ENCODE data around the gene NPIPA5. TPM values are rescaled to one million over a fixed set of nuclear protein-coding genes. Genes with fewer than 3 reads are reported as not detected.
"Not testable (repeated sequence)": the region's sequence is repeated elsewhere in the genome, so short reads cannot be mapped to it uniquely, and the experiment has no call there.

NPIPA5 gene
- polyA plus RNA-seq (2012; ENCODE audit: insufficient read depth, insufficient read length), result 13.0 TPM

DNA sequence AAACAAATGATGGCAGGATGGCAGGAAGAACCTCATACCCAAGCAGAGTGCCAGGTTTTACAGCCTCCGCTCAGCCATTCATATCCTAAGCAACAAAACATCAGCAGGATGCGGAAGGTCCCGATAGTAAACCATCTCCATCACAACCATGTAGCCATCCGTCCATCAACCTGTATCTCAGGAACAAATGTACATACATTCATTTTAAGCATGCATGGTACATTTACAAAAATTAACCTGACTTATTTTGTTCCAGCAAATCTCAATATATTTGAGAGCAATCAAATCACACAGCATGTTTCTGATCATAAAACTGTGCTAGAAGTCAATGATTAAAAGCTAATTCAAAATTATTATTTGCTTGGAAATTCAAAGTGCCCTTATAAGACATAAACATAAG is at the start of gene NPIPA5:
Gene NPIPA5 (minus strand): TSS at position 101 of the 400 bp plus-strand sequence. CDS start 0 bp downstream, at position 101.
- DNase-seq (ENCODE audit: low read depth, low spot score); H3K4me3 ChIP-seq (ENCODE audit: low read length): not testable (repeated sequence)

DNA sequence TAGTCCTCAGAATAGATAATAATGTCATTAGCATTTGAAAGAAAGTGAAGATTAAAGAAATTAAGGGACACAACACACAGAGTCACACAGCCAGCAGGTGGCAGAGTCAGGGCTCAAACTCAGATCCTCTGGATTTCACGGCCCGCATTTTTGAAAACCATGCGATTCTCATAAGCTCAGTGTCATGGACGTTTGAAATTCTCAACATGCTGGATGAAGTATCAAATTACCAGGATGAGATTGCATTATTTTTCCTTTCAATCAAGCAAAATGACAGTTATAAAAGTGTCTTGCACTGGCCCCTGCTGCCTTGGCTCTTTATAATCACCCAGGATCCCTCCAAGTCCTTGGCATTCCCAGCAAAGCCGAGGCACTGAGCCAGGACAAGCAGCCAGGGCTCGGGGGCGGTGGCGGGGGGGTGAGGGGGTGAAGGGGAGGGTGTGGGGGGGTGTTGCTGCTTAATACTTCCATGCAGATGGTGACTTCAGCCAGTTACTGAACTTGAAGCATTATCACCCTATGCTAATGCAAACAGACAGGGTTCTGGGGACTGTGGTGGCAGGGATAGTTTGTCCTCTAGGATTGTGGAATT is 49.6 kb upstream of the NPIPA5 start:
- no peak overlapping the region for H3K4me3 ChIP-seq (ENCODE audit: low read length)
- peak; percentile 44 for DNase-seq (ENCODE audit: low read depth, low spot score)

DNA sequence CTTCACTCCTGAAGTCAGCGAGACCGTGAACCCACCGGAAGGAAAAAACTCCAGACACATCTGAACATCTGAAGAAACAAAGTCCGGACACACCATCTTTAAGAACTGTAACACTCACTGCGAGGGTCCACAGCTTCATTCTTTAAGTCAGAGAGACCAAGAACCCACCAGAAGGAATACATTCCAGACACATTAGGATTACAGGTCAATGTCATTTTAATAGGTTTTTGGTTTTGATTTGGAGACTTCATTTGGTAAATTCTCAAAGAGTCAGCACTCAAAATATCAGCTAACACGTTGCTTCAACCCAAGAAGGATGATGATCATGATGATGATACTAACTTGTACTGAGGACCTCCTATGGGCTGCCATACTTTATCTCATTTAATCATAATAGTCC is 48.7 kb upstream of the NPIPA5 start:
- DNase-seq (ENCODE audit: low read depth, low spot score), result no peak
- no peak overlapping the region for H3K4me3 ChIP-seq (ENCODE audit: low read length)

DNA sequence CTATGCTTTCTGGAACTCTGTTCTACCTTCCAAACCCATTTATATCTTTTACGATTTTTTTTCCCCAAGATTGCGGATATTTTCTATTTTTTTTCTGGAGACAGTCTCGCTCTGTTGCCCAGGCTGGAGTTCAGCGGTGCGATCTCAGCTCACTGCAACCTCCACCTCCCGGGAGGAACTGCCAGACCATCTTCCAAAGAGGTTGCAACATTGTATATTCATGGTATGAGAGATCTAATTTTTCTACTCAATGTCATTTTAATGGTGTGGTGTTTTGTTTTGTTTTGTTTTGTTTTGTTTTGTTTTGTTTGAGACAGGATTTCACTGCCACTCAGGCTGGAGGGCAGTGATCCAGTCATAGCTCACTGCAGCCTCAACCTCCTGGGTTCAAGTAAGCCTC is 47.8 kb upstream of the NPIPA5 start:
- H3K4me3 ChIP-seq (ENCODE audit: low read length), result no peak overlapping the region
- DNase-seq (ENCODE audit: low read depth, low spot score), result no peak

DNA sequence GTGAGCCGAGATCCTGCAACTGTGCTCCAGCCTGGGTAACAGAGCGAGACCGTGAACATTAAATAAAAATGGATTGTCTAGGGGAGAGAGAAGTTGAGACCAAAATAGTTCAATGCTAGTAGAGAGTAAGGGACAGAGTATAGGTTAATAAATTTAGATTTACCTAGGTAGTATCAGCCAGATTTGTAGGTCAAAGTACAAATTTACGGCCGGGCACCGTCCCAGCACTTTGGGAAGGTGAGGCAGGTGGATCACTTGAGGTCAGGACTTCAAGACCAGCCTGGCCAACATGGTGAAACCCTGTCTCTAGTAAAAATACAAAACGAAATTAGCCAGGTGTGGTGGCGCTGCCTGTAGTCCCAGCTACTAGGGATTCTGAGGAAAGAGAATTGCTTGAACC is 44.1 kb upstream of the NPIPA5 start:
- H3K4me3 ChIP-seq (ENCODE audit: low read length), result no peak overlapping the region
- DNase-seq (ENCODE audit: low read depth, low spot score), result no peak

DNA sequence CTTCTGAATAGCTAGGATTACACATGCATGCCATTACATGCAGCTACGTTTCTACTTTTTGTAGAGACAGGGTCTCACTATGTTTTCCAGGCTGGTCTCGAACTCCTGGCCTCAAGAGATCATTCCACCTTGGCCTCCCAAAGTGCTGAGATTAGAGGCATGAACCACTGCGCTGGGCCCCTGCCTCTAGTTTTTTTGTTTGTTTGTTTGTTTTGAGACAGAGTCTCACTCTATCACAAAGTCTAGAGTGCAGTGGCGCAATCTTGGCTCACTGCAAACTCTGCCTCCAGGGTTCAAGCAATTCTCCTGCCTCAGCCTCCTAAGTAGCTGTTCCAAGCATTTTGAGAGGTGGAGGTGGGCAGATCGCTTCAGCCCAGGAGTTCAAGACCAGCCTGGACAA is 43.6 kb upstream of the NPIPA5 start:
- not testable (repeated sequence) for H3K4me3 ChIP-seq (ENCODE audit: low read length); DNase-seq (ENCODE audit: low read depth, low spot score)

DNA sequence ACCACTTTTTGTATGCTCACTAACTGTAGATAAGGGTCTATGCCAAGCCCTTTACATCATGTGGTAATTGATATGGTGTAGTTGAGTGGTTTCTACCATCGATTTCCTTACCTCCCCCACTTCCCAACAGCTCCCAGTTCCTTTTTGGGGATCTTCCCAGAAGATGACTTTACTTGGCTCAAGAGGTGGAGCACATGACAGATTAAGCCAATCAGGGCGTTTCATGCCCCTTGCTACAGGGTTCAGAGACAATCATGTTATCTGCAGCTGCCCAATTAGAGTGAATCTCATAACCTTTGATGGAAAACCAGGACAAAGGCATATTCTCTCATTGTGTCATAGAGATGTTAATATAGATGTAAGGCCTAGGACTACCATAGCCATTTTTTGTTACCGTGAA is 40.1 kb upstream of the NPIPA5 start:
- no peak overlapping the region for H3K4me3 ChIP-seq (ENCODE audit: low read length)
- DNase-seq (ENCODE audit: low read depth, low spot score), result no peak

DNA sequence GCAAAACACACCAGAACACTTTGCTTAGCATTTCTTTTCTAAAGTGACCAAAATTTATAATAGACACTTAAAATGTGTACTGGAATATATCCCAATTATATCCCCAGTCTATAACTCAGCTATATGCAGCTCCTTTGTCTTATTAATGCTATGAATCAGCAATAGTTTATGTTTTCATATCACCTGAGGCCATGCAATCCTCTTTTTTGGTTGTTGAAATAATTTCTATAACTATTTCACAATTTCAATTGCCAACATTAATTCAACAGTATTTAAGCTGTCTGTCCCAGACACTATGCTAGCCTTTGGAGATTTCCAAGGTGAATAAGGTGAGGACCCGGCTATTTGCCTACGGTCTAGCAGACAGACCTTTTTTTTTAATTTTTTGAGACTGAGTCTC is 39.1 kb upstream of the NPIPA5 start:
- no peak for DNase-seq (ENCODE audit: low read depth, low spot score)

DNA sequence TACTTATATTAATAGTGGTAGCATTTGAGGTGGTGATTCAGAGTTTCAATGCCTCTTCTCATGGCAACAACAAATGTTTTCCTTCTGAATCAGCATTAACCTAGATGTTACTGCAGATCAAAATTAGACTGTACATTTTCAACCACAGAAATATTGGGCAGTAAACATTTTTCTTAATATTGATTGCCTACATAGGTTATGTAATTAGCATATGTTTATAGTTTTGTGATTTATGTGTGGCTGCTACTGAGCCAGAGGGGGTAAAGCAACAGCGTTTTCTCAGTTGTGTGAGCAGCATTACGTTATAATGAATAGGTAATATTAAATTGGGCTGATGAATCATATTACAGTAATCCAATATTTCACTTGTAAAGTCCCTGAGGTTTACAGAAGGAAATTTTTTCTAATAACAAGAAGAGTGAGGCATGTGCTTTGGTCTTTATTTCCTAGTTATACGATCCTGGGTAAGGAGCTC is 37.5 kb upstream of the NPIPA5 start:
- no peak overlapping the region for H3K4me3 ChIP-seq (ENCODE audit: low read length)
- no peak for DNase-seq (ENCODE audit: low read depth, low spot score)

More for the DNA sequence above, 39.1 kb upstream of the NPIPA5 start:
- H3K4me3 ChIP-seq (ENCODE audit: low read length), result no peak overlapping the region

DNA sequence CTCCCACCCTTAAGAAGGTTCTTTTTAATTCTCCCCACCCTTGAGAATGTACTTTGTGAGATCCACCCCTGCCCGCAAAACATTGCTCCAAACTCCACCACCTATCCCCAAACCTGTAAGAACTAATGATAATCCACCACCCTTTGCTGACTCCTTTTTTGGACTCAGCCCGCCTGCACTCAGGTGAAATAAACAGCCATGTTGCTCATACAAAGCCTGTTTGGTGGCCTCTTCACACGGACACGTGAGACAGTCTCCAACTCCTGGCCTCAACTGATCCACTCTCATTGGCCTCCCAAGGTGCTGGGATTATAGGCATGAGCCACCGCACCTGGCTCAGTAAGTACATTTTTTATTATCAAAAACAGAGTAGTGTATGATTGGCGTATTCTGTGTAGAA is 31.4 kb upstream of the NPIPA5 start:
- not testable (repeated sequence) for DNase-seq (ENCODE audit: low read depth, low spot score); H3K4me3 ChIP-seq (ENCODE audit: low read length)

DNA sequence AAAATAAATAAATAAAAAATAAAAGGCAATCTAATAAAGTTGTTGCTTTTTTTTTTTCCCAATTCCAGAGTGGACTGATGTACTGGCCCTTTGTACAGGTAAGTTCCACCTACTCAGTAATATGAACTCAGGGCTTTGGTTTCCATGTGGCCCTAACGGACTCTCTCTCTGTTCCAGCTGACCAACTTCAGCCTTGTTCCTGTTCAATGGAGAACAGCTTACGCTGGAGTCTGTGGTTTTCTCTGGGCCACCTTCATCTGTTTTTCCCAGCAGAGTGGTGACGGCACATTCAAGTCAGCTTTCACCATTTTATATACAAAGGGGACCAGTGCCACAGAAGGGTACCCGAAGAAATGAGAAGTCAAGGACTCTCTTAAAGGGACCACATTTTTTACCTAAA is 29.7 kb upstream of the NPIPA5 start:
- not testable (repeated sequence) for DNase-seq (ENCODE audit: low read depth, low spot score); H3K4me3 ChIP-seq (ENCODE audit: low read length)

DNA sequence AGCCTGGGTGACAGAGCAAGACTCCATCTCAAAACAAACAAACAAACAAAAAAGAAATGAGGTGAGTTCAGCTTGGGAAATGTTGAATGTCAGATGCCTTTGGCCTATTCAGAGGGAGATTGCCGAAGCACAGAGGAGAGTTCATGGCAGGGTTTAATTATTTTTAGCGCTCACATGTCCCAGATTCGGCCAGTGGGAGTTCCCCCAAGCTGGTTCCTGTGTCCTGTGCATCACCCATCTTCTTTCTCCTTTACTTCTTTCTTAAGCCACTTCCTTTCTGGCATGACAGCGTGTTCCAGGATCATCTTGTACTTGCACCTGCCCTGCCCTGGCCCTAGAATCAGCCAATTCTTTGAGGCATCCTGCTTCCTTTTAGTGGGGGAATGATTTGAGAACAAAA is 26.7 kb upstream of the NPIPA5 start:
- H3K4me3 ChIP-seq (ENCODE audit: low read length), result no peak overlapping the region
- DNase-seq (ENCODE audit: low read depth, low spot score), result no peak

DNA sequence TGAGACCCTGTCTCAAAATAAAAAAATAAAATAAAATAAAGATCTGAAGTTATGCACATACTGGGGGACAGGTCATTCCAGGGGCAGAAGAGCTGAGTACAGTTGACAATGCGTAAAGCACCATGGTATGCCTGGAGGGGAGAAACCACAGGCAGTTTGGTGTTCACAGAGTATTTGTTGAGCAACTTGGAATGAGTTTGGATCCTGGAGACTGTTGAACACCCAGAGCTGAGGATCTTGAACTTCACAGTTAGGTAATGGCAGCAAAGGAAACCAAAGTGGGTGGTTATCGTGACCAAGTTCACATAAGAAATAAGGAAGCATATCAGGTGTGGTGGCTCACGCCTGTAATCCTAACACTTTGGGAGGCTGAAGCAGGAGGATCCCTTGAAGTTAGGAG is 26.0 kb upstream of the NPIPA5 start:
- DNase-seq (ENCODE audit: low read depth, low spot score); H3K4me3 ChIP-seq (ENCODE audit: low read length): not testable (repeated sequence)

DNA sequence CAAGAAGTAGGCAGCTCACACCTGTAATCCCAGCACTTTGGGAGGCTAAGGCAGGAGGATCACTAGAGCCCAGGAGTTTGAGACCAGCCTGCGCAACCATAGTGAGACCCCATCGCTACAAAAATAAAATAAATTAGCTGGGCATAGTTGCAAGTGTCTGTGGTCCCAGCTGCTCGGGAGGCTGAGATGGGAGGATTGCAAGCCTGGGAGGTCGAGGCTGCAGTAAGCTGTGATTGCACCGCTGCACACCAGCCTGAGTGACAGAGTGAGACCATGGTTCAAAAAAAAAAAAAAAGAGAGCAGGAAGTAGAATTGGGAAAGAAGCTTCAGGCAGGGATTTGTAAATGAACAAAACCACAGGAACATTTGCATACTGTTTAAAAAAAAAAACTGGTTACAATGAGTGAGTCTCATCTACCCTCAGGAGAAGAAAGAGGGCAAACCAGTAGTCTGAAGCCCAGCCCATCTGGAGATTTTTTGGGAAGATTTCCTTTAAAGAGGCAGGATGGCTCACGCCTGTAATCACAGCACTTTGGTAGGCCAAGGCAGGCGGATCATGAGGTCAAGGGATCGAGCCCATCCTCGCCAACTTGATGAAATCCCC is 25.4 kb upstream of the NPIPA5 start:
- H3K4me3 ChIP-seq (ENCODE audit: low read length), result no peak overlapping the region
- DNase-seq (ENCODE audit: low read depth, low spot score), result no peak

DNA sequence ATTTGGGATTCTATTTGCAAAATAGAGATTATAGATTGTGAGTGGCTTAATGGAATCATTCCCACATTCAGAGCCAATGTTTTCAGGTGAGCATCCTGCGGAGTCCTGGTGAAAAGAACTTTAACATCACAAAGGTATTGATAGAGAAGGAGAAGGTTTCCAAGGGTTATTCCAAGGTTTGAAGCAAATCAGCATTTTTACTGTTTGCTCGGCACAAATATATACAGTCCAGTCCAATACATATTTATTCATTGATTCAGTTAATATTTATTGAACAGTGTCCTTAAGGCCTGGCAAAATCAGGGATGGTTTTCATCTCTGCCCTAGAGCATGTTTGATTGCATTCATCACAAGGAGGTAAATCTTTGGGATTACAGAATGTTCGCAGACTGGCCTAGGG is 23.9 kb upstream of the NPIPA5 start:
- DNase-seq (ENCODE audit: low read depth, low spot score), result no peak
- H3K4me3 ChIP-seq (ENCODE audit: low read length), result no peak overlapping the region

DNA sequence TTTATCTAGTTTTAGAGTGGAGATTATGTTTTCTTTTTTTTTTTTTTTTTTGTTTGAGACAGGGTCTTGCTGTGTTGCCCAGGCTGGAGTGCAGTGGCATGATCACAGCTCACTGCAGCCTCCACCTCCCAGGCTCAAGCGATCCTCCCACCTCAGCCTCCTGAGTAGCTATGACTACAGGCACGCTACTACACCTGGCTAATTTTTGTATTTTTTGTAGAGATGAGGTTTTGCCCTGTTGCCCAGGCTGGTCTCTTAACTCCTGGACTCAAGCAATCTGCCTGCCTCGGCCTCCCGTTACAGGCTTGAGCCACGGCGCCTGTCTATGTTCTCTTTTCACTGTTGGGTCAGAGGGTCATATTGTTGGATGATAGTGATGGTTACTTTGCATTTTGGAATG is 22.2 kb upstream of the NPIPA5 start:
- not testable (repeated sequence) for DNase-seq (ENCODE audit: low read depth, low spot score)

DNA sequence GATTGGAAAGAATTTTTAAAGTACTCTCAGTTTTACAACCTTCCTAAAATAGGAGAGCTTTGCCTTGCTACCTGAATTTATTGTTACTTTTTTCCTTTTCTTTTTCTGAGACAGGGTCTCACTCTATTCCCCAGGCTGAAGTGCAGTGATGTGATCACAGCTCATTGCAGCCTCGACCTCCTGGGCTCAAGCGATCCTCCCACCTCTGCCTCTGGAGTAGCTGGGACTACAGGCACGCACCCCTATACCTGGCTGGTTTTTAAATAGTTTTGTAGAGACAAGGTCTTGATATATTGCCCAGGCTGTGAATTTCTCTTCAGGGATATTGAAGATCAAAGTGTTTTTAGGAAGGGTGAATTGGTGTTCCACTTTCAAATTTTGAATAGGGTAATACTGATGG is 21.2 kb upstream of the NPIPA5 start:
- no peak overlapping the region for H3K4me3 ChIP-seq (ENCODE audit: low read length)
- DNase-seq (ENCODE audit: low read depth, low spot score), result no peak

More for the DNA sequence above, 22.2 kb upstream of the NPIPA5 start:
- not testable (repeated sequence) for H3K4me3 ChIP-seq (ENCODE audit: low read length)

DNA sequence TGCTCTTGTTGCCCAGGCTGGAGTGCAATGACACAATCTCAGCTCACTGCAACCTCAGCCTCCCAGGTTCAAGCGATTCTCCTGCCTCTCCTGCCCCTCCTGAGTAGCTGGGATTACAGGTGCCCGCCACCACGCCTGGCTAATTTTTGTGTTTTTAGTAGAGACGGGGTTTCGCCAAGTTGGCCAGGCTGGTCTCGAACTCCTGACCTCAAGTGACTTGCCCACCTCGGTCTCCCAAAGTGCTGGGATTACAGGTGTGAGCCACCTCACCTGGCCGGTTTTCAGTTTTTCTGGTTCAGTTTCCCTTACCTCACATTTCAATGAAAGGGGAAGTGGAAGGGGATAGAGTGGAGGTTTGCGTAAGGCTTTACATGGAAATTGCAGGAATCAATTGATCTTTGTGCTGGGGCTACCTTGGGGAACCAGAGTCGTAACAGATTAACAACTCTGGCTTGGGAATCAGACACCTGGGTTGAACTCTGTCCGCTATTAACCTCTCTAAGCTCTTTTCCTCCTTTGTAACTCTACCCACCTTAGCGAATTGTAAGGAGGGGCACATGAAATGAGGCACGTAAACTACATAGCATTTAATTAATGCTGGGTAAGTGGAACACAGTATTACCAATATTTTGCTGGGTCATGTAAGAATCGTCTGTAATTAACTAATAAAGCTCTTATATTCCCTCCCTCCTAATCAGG is 20.7 kb upstream of the NPIPA5 start:
- DNase-seq (ENCODE audit: low read depth, low spot score), result no peak
- H3K4me3 ChIP-seq (ENCODE audit: low read length), result no peak overlapping the region

DNA sequence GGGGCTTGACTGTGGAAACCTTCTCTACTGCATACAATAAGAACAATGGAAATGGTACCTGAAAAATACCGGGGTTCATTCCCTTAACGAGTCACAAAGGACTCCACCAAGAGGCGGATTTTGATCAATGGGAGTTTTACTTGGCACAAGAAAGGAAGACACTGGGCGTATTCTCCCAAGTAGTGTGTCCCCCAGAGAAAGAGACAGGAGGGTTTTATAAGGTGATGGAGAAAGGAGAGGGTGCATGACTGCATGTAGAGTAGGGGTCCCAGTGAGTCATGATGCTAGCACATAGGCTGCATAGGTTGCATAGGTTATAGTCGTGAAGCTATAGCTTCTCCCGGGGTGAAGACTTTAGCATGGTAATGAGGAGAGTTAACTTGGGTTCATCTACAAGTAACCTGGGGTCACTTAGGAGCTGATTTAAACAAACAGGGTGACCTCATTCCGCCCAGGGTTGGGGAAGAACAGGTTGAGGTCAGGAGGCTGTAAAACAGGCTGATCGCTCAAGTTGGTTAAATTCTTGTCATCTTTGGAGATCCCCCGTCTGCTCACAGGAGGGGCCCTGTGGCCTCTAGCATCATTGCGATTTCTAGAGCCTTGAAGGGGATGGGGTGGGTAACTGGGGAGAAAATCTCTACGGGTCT is 19.0 kb upstream of the NPIPA5 start:
- H3K4me3 ChIP-seq (ENCODE audit: low read length), result no peak overlapping the region
- no peak for DNase-seq (ENCODE audit: low read depth, low spot score)

DNA sequence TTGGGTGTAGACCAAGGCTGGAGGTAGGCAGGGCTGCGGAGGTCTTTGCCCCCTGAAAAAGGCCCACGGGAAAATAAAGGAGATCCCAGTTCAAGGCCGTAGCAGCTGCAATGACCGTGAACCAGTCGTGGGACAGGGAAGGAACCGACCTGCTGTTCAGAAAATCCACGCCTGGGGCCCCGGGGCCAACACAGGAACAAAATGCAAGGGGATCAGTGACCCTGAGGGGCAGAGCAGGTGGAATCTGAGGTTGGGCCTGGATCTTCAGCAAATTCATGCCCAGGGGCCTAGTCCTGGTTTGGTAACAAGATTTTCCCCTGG is 18.4 kb upstream of the NPIPA5 start:
- H3K4me3 ChIP-seq (ENCODE audit: low read length); DNase-seq (ENCODE audit: low read depth, low spot score): not testable (repeated sequence)

Measured in Jurkat, Clone E6-1 (cell line).